HUDEP-2 (cell line): ENCODE data around the gene PLCL1.

Experiments used
- DNase-seq, 76 experiments: peaks; one replicate each; lab custom pipeline; 2025; ENCODE audit not compliant: unreplicated experiment in 76 of 76; lab: John Stamatoyannopoulos, UW

The PLCL1 gene

GRCh38 chr2:197944416-197945096 is 140.2 kb downstream of the PLCL1 start:
- no peak for DNase-seq

- DNase-seq = no peak
Observed at GRCh38 chr2:197946562-197946961, 142.2 kb downstream of the PLCL1 start.

DNA sequence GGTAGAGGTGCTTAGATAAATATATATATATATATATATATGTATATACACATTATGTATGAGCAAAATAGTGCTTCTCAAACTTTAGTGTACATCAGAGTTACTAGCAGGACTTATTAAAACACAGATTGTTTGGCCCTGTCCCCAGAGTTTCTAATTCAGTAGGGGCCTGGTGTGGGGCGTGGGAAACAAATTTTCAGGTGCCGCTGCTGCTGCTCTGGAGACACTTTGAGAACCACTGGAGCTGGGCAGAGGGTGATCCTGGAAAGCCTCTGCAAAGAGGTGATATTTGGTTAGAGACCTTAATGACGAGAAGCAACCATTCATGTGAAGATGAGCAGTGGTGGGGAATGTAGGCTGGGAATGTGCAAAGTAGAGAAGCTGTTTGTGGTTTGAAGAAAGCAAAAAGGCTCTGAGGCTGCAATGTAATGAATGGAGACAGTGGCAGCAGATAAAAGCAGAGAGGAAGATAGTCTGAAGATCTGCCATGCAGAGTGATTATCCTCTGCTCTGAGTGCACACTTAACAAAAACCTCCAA is 142.9 kb downstream of the PLCL1 start:
- DNase-seq = no peak

DNA sequence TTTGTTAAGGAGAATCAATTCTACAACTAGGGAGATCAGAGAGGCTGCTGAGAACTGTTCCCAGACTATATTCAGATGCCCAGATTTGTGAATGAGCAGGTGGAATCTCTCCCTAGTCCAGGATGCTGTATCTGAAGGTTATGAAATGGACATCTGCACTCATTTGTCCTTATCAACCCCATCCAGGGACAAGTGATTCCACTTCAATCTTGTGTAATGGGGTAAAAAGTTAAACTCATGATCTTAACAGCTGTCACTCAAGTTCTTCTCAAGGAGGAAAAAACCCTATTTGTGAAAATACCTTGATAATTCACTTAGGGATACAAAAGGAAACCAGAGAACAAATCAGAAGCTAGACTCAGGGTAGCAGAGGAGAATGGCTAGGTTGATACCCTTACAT is 144.8 kb downstream of the PLCL1 start:
- DNase-seq = no peak

DNA sequence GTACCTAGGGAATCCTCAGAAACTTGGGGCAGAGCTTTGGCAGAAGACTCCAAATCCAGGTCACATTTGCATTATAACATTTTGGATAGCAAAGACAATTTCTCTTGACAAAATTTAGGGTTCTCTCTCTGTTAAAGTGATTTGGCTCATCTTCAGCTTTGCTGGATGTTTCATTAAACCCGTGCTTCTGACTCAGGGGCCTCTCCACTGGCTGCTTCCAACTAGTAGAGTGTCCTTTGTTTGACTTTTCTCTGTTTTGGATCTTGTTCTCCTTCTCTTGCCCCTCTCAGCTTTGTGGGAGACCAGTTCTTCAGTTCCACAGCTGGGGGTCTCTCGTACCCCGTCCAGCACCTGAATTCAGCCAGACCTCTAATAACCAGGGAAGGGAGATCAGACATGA is 145.6 kb downstream of the PLCL1 start:
- DNase-seq = no peak

GRCh38 chr2:197950724-197951123 is 146.3 kb downstream of the PLCL1 start:
- DNase-seq = no peak

- no peak for DNase-seq
Observed at GRCh38 chr2:197952540-197953202, 148.3 kb downstream of the PLCL1 start.

GRCh38 chr2:197954328-197954727 is 149.9 kb downstream of the PLCL1 start:
- DNase-seq = no peak

- DNase-seq = no peak
Observed at GRCh38 chr2:197958592-197959150, 154.3 kb downstream of the PLCL1 start.

- DNase-seq = no peak
Observed at GRCh38 chr2:197959383-197959782, 155.0 kb downstream of the PLCL1 start.

GRCh38 chr2:197960786-197961185 is 156.4 kb downstream of the PLCL1 start:
- DNase-seq = no peak

- no peak for DNase-seq
Observed at GRCh38 chr2:197964720-197965119, 160.3 kb downstream of the PLCL1 start.

DNA sequence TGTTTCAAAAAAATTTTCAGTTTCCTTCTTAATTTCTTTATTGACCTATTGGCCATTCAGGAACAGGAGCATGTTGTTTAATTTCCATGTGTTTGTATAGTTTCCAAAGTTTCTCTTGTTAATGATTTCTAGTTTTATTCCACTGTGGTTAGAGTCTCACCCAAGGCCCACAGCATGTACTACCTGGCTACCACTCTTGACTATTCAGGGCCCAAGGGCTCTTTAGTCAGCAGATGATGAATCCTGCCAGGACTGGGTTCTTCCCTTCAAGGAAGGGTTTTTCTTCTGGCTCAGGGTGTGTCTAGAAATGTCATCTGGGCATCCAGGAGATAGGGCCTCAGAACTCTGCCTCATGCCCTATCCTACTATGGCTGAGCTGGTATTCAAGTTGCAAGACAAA is 161.4 kb downstream of the PLCL1 start:
- no peak for DNase-seq

- no peak for DNase-seq
Observed at GRCh38 chr2:197969391-197969893, 165.0 kb downstream of the PLCL1 start.

DNA sequence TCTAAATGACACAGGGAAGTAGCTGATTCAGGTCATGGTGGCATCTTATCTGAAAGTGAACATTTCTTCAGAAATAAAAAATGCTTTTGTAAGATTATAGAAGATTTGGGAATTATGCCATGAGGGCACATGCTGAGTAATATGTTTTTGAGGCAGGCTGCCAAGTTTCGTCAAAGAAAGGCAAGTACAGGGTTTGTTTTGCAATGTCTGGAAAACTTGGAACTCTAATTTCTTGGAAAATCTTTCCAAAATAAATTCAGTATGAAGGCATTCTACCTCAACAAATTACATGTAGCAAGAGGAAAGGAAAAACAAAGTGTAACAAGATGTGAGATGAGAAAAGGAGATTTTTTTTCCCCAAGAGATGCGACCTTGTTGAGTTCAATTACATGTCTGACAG is 167.7 kb downstream of the PLCL1 start:
- DNase-seq = peak in 23 of 76 experiments; percentile 1 to 41 (median 17)

DNA sequence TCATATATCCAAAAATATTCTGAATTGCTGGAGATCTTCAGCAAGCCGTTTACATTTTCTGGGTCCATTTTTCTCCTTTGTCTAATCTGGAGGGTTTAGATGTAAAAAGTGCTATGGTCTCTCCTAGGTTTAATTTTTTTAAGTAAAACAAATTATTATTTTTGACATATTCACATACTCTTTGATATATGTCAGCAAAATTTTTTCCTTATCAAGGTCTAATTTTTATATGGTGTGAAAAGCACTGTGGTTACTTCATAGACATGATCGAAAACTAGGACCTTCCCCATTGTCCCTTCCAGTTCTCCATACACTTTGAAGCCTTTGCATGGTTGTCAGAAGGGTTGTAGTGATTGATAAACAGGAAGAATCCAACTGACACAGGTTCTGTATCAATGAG is 168.2 kb downstream of the PLCL1 start:
- DNase-seq = no peak

DNA sequence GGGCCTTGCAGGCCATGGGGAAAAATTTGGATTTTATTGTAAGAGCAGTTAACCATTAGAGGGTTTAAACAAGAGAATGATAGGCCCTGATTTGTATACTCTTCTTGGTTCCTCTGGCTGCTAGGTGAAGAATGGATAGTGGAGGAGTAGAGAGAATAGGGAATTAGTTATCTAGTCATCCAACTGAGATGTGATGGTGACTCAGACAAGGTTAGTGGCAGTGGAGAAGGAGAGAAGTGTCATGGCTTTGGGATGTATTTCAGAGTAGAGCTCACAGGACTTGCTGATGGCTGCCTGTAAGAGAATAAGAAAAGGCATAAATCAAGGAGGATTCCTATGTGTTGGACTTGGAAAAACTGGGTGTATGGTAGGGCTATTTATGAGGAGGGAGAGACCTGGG is 169.4 kb downstream of the PLCL1 start:
- no peak for DNase-seq

DNA sequence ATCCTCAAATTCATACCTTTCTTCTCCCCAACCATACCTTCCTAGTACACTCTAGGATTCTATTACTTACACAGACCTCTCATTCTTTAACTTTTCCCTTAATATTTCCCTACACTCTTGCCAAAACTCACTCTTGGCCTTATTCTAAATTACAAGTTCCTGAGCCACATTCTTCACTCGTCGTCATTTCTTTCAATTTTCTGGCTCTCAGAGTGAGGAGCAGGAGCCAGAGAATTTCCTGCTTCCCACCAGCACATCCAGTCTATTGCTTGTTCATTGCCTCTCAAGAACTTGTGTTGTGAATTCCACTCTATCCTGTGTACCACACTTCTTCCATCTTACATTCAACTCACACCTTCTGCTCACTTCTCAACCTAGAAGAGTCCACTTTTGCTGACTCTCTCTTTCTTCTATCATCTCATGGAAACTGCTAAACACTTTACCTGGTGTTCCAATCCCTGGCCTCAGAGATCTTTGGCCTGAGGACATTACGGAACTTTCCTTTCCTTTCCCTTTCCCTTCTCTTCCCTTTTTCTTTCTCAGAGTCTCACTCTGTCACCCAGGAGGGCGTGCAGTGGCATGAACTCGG is 171.6 kb downstream of the PLCL1 start:
- no peak for DNase-seq

DNA sequence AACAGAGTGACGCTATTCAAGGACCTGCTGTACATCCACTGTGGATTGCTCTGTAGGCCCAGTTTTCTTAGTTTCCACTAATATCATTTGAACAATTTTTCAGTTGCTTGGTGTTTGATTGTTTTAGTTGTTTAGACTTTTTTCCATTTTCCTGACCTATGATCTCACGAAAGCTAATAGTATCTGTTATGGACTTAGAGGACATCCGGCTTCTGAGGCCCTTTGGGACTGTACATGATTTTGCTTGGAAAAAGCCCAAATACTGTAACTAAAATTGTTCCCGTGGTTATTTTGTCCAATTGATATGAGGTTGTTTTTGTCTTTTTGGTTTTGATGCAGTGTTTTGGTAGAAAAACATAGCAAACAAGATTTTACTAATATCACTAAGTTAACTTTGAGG is 174.6 kb downstream of the PLCL1 start:
- DNase-seq = no peak

DNA sequence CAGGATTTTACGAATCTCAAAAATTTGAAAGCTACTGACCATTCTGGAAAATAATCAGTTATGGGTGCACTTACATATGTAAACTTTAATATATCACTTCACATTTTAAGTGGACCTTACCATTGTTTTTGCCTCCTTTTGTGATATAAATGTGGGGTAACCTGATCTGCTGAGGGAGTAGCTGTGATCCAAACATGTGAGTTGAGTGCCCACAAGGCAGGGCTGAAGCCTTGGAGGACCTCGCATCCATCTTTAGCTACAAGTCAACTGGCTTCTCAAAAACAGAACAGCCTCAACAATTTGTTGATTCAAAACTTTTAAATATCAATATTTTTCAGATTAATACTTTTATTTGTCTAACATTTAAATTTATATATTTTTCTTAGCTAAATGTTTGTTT is 178.2 kb downstream of the PLCL1 start:
- DNase-seq = no peak

DNA sequence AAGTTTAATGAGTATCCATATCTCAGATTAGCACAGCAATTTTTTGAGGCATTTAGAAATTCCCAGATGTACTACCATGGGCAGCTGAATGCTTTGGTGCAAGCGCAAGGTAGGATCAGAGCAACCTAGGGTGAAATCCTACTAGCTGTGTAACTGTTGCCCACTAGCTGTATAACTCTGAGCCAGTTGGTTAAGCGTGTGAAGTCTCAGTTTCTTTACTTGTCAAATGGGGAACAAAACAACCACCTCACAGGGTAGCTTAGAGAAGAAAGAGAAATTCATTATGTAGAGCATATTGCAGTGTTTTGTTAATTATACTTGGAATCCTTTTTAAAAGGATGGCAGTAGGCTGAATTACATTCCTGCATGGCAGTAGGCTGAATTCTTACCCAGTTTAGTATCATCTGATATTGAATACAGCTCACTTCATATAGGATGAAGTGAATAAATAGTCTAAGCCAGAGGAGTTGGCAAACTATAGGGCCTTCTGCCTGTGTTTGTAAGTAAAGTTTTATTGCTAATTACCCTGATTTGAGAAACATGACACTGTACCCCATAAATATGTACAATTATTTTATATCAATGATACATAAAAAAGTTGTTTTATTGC is 180.7 kb downstream of the PLCL1 start:
- no peak for DNase-seq
